WTC11 (cell line): ENCODE results near the gene HBA2. TPM values are rescaled to one million over a fixed set of nuclear protein-coding genes. Genes with fewer than 3 reads are reported as not detected.

Experiments
- ATAC-seq: fragments of 200-7000 bp; cut with Tn5 transposase; 2 replicates; pipeline ENCODE4 v1.10.0; 2021; ENCODE audit warnings: mild to moderate bottlenecking, moderate library complexity
- CTCF ChIA-PET: fragments of 300-600 bp; sonication (Branson Sonifier 250); formaldehyde crosslinking; loops from one replicate; lab custom pipeline; 2021; ENCODE audit warnings: antibody characterized with exemption; lab: Charles Lee
- POLR2A ChIA-PET: fragments of 350-600 bp; sonication (Branson Sonifier 250); formaldehyde crosslinking; loops from one replicate; lab custom pipeline; 2021; ENCODE audit warnings: antibody characterized with exemption; lab: Charles Lee
- DNase-seq: peaks from one replicate; pipeline ENCODE4 v3.0.0; 2021; ENCODE audit warnings: low spot score
- H3K27ac Mint-ChIP-seq: 2 replicates; pipeline ENCODE4 v1.8.0; 2021; ENCODE audit warnings: mixed read lengths
- H3K27me3 Mint-ChIP-seq: 2 replicates; pipeline ENCODE4 v1.8.0; 2021; ENCODE audit warnings: low read depth, mild to moderate bottlenecking, moderate library complexity, mixed read lengths
- H3K36me3 Mint-ChIP-seq: 2 replicates; pipeline ENCODE4 v1.8.0; 2021; ENCODE audit warnings: mixed read lengths
- H3K4me1 Mint-ChIP-seq: 2 replicates; pipeline ENCODE4 v1.8.0; 2022; ENCODE audit warnings: mixed read lengths
- H3K4me3 Mint-ChIP-seq: 2 replicates; pipeline ENCODE4 v1.8.0; 2021; ENCODE audit warnings: mild to moderate bottlenecking, moderate library complexity, mixed read lengths
- H3K9me3 Mint-ChIP-seq: 2 replicates; pipeline ENCODE4 v1.8.0; 2021; ENCODE audit warnings: mixed read lengths
- CREB1 ChIP-seq: sonication (generic); formaldehyde crosslinking; IDR thresholded peaks from 2 replicates; pipeline ENCODE4 v1.8.0; 2023; ENCODE audit warnings: mild to moderate bottlenecking, missing genetic modification reagents
- CREM ChIP-seq: sonication (generic); formaldehyde crosslinking; IDR thresholded peaks from 2 replicates; pipeline ENCODE4 v1.8.1; 2022; ENCODE audit warnings: mild to moderate bottlenecking, missing genetic modification reagents, moderate library complexity
- E2F4 ChIP-seq: sonication (generic); formaldehyde crosslinking; IDR thresholded peaks from 2 replicates; pipeline ENCODE4 v1.8.1; 2022; ENCODE audit warnings: low read depth, mild to moderate bottlenecking, moderate library complexity, missing genetic modification reagents, borderline replicate concordance
- ERG ChIP-seq: fragments of 250-450 bp; sonication (Bioruptor Pico); IDR thresholded peaks from 2 replicates; pipeline ENCODE4 v1.8.0; 2021; ENCODE audit warnings: mild to moderate bottlenecking
- GABPB1 ChIP-seq: sonication (generic); formaldehyde crosslinking; IDR thresholded peaks from 2 replicates; pipeline ENCODE4 v1.8.1; 2023; ENCODE audit warnings: mild to moderate bottlenecking, missing genetic modification reagents
- GRHL2 ChIP-seq: fragments of 250-450 bp; sonication (Bioruptor Pico); IDR thresholded peaks from 2 replicates; pipeline ENCODE4 v1.8.0; 2022; ENCODE audit warnings: mild to moderate bottlenecking, moderate library complexity; ENCODE audit not compliant: insufficient replicate concordance, severe bottlenecking
- IRF1 ChIP-seq: sonication (generic); formaldehyde crosslinking; IDR thresholded peaks from 2 replicates; pipeline ENCODE4 v1.8.0; 2023; ENCODE audit warnings: missing genetic modification reagents
- IRF2 ChIP-seq: sonication (generic); formaldehyde crosslinking; IDR thresholded peaks from 2 replicates; pipeline ENCODE4 v1.8.0; 2022; ENCODE audit warnings: low read depth, missing genetic modification reagents, borderline replicate concordance
- JAZF1 ChIP-seq: fragments of 250-450 bp; sonication (Bioruptor Pico); IDR thresholded peaks from 2 replicates; pipeline ENCODE4 v1.9.0; 2021; ENCODE audit warnings: moderate library complexity, mild to moderate bottlenecking, inconsistent platforms
- JUN ChIP-seq: sonication (generic); formaldehyde crosslinking; IDR thresholded peaks from 2 replicates; pipeline ENCODE4 v1.8.0; 2023; ENCODE audit warnings: mild to moderate bottlenecking, missing genetic modification reagents
- MYBL2 ChIP-seq: sonication (generic); formaldehyde crosslinking; IDR thresholded peaks from 2 replicates; pipeline ENCODE4 v1.8.1; 2023; ENCODE audit warnings: mild to moderate bottlenecking, moderate library complexity, missing genetic modification reagents
- NR2C2 ChIP-seq: sonication (generic); formaldehyde crosslinking; IDR thresholded peaks from 2 replicates; pipeline ENCODE4 v1.8.0; 2022; ENCODE audit warnings: mild to moderate bottlenecking, missing genetic modification reagents
- OVOL2 ChIP-seq: fragments of 250-450 bp; sonication (Bioruptor Pico); IDR thresholded peaks from 2 replicates; pipeline ENCODE4 v1.9.0; 2021; ENCODE audit warnings: mild to moderate bottlenecking, borderline replicate concordance
- SMAD4 ChIP-seq: sonication (generic); formaldehyde crosslinking; IDR thresholded peaks from 2 replicates; pipeline ENCODE4 v1.8.0; 2022; ENCODE audit warnings: mild to moderate bottlenecking, missing genetic modification reagents
- TEAD1 ChIP-seq: sonication (generic); formaldehyde crosslinking; IDR thresholded peaks from 2 replicates; pipeline ENCODE4 v1.8.0; 2022; ENCODE audit warnings: mild to moderate bottlenecking, missing genetic modification reagents
- TEAD4 ChIP-seq: sonication (generic); formaldehyde crosslinking; IDR thresholded peaks from 2 replicates; pipeline ENCODE4 v1.8.0; 2022; ENCODE audit warnings: mild to moderate bottlenecking, missing genetic modification reagents
- ZNF138 ChIP-seq: sonication (generic); formaldehyde crosslinking; conservative IDR thresholded peaks from 2 replicates; pipeline ENCODE4 v1.8.1; 2022; ENCODE audit warnings: mild to moderate bottlenecking, moderate library complexity, missing genetic modification reagents
- ZNF219 ChIP-seq: sonication (generic); formaldehyde crosslinking; IDR thresholded peaks from 2 replicates; pipeline ENCODE4 v1.8.0; 2023; ENCODE audit warnings: missing genetic modification reagents, mild to moderate bottlenecking, borderline replicate concordance
- total RNA-seq: library from RNA; stranded (reverse); gene quantifications from 3 replicates; pipeline ENCODE4 v1.2.3, GENCODE V29; 2021
- TF ChIP-seq, protein P1 (sequence below): sonication (generic); formaldehyde crosslinking; IDR thresholded peaks from 2 replicates; pipeline ENCODE4 v1.8.0; 2022; ENCODE audit warnings: missing genetic modification reagents
- TF ChIP-seq, protein P2 (sequence below): fragments of 200-600 bp; IDR thresholded peaks from 2 replicates; pipeline ENCODE4 v1.8.0; 2022; ENCODE audit warnings: antibody characterized with exemption
- TF ChIP-seq, protein P3 (sequence below): fragments of 250-450 bp; sonication (Bioruptor Pico); conservative IDR thresholded peaks from 2 replicates; pipeline ENCODE4 v1.9.0; 2021; ENCODE audit warnings: mild to moderate bottlenecking
- TF ChIP-seq, protein P4 (sequence below): sonication (generic); formaldehyde crosslinking; IDR thresholded peaks from 2 replicates; pipeline ENCODE4 v1.8.1; 2023; ENCODE audit warnings: mild to moderate bottlenecking, missing genetic modification reagents, moderate library complexity

HBA2 gene
- total RNA-seq, 1 experiment from 2014 or later, result 2.4 TPM

GRCh38 chr16:149024-149660 lies 23.5 kb upstream of the HBA2 start (continued):
- TF ChIP-seq GABPB1 (CRISPR knock-in tag) (no peak), OVOL2 (CRISPR knock-in tag) (no peak), GRHL2 (CRISPR knock-in tag) (no peak), JAZF1 (no peak), SMAD4 (CRISPR knock-in tag) (no peak), MYBL2 (CRISPR knock-in tag) (no peak)
- TF ChIP-seq, all 79 proteins: peak for 0

DNA sequence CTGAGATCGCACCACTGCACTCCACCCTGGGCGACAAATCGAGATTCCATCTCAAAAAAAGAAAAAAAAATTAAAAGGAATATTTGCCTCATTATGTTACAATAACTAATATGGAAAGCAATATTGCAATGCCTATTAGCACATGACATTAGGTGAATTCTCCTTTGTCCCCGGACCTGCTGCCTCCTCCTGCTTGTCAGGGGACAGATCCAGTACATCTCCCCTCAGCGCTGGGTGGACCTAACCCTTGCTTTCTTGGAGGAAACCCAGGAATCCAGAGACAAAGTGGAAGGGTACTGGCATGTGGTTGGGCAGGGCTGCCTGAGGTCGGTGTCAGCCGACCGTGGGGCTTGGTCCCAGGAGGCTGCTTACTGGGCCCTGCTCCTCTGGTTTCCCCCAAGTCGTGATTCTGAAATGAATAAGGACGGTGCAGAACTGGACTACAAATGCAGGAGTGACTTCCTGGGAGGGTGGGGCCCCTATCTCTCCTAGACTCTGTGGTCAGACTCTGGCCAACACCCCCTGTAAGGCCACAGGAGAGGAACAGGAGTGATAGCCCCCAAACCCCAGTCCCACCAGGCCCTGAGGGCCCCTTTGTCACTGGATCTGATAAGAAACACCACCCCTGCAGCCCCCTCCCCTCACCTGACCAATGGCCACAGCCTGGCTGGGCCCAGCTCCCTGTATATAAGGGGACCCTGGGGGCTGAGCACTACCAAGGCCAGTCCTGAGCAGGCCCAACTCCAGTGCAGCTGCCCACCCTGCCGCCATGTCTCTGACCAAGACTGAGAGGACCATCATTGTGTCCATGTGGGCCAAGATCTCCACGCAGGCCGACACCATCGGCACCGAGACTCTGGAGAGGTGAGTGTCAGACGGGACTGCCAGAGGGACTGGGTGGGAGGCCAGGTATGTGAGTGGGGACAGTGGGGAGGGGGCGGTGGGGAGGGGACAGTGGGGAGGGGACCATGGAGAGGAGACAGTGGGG lies 20.2 kb upstream of the HBA2 start, which contains the start of gene HBZ:
Gene HBZ (plus strand): TSS at position 504 of the 988 bp plus-strand sequence. CDS start 266 bp downstream, at position 770.
- Mint-ChIP-seq H3K27ac (no peak within 1 kb of the TSS), H3K4me3 (peak within 1 kb of the TSS; percentile 53), H3K36me3 (no peaks in the 10 kb centered on the region), H3K9me3 (0 out of 2 replicates have a peak, but pooled peaks cover 3% of the 10 kb centered on the region), H3K27me3 (peaks cover 85% of the 10 kb centered on the region), H3K4me1 (peaks cover 4% of the 10 kb centered on the region; the same call in 1 of the 2 replicates)
- ATAC-seq, result no peak
- TF ChIP-seq CREB1, result no peak
- no peak for TF ChIP-seq NR2C2 (CRISPR knock-in tag)
- no peak for TF ChIP-seq TEAD1 (CRISPR knock-in tag)
- TF ChIP-seq TEAD4 (CRISPR knock-in tag), result no peak
- TF ChIP-seq, protein P1, sequence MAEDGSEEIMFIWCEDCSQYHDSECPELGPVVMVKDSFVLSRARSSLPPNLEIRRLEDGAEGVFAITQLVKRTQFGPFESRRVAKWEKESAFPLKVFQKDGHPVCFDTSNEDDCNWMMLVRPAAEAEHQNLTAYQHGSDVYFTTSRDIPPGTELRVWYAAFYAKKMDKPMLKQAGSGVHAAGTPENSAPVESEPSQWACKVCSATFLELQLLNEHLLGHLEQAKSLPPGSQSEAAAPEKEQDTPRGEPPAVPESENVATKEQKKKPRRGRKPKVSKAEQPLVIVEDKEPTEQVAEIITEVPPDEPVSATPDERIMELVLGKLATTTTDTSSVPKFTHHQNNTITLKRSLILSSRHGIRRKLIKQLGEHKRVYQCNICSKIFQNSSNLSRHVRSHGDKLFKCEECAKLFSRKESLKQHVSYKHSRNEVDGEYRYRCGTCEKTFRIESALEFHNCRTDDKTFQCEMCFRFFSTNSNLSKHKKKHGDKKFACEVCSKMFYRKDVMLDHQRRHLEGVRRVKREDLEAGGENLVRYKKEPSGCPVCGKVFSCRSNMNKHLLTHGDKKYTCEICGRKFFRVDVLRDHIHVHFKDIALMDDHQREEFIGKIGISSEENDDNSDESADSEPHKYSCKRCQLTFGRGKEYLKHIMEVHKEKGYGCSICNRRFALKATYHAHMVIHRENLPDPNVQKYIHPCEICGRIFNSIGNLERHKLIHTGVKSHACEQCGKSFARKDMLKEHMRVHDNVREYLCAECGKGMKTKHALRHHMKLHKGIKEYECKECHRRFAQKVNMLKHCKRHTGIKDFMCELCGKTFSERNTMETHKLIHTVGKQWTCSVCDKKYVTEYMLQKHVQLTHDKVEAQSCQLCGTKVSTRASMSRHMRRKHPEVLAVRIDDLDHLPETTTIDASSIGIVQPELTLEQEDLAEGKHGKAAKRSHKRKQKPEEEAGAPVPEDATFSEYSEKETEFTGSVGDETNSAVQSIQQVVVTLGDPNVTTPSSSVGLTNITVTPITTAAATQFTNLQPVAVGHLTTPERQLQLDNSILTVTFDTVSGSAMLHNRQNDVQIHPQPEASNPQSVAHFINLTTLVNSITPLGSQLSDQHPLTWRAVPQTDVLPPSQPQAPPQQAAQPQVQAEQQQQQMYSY (CRISPR knock-in tag), result no peak
- TF ChIP-seq, protein P2, sequence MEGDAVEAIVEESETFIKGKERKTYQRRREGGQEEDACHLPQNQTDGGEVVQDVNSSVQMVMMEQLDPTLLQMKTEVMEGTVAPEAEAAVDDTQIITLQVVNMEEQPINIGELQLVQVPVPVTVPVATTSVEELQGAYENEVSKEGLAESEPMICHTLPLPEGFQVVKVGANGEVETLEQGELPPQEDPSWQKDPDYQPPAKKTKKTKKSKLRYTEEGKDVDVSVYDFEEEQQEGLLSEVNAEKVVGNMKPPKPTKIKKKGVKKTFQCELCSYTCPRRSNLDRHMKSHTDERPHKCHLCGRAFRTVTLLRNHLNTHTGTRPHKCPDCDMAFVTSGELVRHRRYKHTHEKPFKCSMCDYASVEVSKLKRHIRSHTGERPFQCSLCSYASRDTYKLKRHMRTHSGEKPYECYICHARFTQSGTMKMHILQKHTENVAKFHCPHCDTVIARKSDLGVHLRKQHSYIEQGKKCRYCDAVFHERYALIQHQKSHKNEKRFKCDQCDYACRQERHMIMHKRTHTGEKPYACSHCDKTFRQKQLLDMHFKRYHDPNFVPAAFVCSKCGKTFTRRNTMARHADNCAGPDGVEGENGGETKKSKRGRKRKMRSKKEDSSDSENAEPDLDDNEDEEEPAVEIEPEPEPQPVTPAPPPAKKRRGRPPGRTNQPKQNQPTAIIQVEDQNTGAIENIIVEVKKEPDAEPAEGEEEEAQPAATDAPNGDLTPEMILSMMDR, result no peak
- TF ChIP-seq, protein P3, sequence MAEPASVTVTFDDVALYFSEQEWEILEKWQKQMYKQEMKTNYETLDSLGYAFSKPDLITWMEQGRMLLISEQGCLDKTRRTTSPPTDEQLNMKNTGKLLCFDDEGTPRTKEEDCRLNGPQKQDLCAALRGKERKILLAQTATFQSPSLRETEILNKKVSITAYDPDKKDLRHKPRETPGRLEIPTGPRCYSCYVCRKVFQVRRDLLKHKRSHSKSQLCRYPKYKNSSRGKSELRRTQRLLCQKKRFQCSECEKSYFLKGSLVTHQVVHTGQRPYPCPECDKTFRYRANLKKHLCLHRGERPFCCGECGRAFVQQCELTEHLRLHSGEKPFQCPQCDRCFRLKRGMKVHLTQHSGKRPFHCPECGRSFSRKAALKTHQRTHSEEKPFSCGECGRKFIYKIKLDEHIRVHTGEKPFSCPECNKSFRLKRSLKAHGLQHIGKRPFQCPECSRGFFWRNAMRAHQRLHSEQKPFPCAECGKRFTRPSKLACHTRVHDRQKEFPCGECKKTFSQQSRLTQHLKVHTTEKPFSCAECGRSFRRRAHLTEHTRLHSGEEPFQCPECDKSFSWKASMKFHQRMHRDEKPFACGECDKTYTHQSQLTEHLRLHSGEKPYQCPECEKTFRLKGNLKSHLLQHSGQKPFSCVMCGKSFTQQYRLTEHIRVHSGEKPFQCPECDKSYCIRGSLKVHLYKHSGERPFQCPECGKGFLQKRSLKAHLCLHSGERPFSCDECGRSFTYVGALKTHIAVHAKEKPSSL (CRISPR knock-in tag), result no peak
- TF ChIP-seq IRF2 (CRISPR knock-in tag), result no peak
- TF ChIP-seq JUN (CRISPR knock-in tag), result no peak
- TF ChIP-seq ERG, result no peak
- no peak for TF ChIP-seq ZNF219 (CRISPR knock-in tag)
- TF ChIP-seq ZNF138, result no peak
- TF ChIP-seq IRF1 (CRISPR knock-in tag), result no peak
- TF ChIP-seq SMAD4 (CRISPR knock-in tag), result no peak
- TF ChIP-seq, protein P4, sequence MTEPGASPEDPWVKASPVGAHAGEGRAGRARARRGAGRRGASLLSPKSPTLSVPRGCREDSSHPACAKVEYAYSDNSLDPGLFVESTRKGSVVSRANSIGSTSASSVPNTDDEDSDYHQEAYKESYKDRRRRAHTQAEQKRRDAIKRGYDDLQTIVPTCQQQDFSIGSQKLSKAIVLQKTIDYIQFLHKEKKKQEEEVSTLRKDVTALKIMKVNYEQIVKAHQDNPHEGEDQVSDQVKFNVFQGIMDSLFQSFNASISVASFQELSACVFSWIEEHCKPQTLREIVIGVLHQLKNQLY, result no peak
- TF ChIP-seq E2F4 (CRISPR knock-in tag), result no peak
- TF ChIP-seq CREM (CRISPR knock-in tag), result no peak
- no peak for DNase-seq
- CTCF ChIA-PET, result interaction anchor here (0.8 kb wide), 1 partner anchor 45 kb away, joined by 3 read pairs; no protein-coding TSS in a partner anchor
- POLR2A ChIA-PET, result no interaction called here
